DMS 273 (cell line): ENCODE data around the gene PITPNB.

Experiments used
- DNase-seq: peaks from one replicate; lab custom pipeline; 2025; ENCODE audit not compliant: unreplicated experiment; lab: John Stamatoyannopoulos, UW

Gene PITPNB

DNA sequence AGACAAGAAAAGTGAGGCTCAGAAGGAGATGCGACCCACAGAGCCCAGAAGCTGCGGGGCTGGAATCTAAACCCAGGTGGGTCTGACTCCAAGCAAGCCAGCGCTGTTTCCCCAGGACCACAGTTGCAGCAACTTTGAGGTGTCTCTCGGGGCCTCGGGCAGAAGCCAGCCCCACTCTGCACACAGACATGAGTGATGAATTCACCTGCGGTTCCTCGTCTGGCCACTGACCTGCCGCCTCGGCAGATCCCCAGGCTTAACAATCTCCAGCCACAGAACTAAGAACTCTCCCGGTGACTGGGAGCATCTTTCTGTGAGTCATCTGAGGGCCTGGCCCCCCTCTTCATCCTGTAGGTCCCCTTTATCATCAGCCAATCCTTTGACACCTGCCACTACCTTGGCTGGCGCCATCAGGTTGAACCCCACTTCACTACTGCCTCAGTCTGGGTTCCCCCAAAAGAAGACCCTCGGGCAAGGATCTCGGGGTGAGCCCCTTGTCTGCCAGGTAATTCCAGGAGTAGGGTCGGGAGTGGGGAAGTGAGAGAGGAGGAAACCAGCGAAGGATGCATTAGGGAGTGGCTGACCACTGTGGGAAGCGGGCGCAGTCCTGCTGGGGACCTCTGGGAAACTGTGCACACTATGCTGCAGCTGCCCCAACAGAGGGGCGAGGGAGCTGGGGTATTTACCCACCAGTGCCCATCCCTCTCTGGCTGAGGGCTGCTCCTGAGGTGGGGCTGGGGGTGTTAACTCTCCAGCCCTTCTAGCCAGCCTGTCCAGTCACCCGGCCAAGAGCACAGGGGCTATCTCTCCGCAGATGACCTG is 84.5 kb downstream of the PITPNB start:
- DNase-seq, result no peak

DNA sequence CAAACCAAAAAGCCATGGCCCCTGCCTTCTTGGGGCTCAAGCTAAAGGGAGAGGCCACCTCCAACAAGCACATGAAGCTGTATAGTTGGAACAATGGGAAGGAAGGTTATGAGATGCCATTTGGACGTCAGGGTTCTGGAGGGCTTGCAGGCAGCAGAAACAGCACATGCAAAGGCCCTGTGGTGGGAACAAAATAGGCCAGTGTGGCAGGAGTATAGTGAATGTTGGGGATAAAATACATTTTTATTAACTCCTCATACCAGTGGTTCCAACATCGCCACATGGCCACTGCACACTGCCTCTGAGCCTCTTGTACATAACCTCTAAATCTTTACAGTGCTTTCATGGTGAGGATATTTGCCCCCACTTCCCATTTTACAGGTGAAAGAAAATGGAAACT is 85.3 kb downstream of the PITPNB start:
- DNase-seq, result no peak

- DNase-seq, result no peak
Observed at GRCh38 chr22:27832606-27833005, 86.5 kb downstream of the PITPNB start.

GRCh38 chr22:27829620-27830019 is 89.4 kb downstream of the PITPNB start:
- no peak for DNase-seq

GRCh38 chr22:27827604-27828587 is 91.2 kb downstream of the PITPNB start:
- no peak for DNase-seq

DNA sequence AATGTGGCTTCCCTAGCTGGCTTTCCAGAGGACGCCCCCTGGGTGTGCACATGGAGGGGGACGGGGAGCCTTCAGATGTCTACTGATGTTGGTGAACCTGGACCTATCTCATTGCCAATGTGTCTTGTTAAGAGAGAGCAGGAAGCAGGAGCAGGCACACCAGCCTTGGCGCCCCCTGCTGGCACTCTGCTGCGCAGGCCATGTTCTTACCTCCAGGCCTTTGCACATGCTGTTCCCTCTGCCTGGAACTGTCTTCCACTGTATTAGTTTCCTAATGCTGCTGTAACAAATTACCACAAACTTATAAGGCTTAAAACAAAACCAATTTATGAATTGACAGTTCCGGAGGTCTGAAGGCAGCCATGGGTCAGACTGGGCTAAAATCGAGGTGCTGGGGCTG is 93.9 kb downstream of the PITPNB start:
- no peak for DNase-seq

DNA sequence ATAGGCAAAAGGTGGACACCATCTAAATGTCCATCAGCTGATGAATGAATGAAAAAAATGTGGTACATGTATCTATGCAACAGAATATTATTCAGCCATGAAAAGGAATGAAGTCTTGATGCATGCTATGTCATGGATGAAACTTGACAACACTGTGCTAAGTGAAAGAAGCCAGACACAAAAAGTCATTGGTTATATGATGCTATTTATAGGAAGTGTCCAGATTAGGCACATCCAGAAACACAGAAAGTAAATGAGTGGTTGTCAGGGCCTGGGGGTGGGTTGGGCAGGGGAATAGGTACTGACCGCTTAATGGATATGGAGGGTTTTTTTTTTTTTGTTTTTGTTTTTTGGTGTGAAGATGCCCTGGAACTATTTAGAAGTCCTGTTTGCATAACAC is 95.8 kb downstream of the PITPNB start:
- no peak for DNase-seq

DNA sequence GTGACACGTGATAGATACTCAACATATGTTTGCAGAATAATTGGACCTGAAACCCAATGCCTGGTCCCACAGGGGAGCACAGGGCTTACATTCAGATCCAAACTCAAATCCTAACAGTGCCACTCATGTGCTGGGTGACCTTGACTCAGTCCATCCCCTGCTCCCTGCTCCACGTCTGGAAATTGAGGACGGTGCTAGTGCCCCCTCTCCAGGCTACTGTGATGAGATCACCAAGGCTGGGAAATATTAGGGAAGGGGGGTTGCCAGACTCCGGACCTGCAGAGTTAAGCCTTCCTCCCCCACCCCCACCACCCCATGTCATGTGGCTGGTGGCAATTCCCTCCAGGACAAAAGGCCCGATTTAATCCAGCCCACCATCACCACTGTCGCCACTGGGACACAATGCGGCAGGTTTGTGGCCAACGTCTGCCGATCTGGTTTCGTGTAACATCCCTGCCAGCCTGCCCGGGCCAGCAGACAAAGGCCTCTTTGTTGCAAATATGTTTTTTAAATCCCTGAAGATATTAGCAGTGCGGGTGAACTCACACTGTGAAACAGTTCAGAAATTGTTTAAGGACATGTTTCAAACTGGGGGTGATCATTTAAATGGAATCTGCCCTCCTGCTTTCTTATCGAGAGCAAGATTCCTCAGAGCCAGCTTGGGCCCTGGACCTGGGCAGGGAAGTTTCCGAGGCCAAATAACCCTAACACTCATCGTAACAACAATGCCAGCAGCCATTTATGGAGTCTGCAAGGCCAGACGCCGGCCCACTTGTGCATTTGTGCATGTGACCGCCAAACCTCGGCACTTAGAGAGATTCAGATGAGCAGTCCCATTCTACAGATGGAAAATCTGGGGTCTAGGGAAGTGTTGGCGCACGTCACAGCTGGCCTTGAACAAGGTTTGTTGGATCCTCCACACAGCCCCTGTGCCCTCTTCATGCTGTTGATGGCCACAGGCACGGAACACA is 97.9 kb downstream of the PITPNB start:
- peak; percentile 7 for DNase-seq

DNA sequence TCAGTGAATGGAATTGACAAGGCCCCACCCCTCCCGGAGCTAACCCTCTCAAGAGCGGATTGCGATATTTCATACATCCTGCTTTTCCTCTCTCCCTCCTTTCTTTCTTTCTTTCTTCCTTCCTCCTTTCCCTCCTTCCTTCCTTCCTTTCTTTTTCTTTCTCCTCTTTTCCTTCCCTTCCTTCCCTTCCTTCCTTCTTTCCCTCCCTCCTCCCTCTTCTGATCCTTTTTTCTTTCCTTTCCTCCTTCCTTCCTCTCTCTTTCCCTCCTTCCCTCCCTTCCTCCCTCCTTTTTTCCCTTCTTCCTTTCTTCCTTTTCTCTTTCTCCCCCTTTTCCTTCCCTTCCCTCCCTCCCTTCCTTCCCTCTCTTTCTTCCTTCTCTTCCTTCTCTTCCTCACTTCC is 102.5 kb downstream of the PITPNB start:
- no peak for DNase-seq

DNA sequence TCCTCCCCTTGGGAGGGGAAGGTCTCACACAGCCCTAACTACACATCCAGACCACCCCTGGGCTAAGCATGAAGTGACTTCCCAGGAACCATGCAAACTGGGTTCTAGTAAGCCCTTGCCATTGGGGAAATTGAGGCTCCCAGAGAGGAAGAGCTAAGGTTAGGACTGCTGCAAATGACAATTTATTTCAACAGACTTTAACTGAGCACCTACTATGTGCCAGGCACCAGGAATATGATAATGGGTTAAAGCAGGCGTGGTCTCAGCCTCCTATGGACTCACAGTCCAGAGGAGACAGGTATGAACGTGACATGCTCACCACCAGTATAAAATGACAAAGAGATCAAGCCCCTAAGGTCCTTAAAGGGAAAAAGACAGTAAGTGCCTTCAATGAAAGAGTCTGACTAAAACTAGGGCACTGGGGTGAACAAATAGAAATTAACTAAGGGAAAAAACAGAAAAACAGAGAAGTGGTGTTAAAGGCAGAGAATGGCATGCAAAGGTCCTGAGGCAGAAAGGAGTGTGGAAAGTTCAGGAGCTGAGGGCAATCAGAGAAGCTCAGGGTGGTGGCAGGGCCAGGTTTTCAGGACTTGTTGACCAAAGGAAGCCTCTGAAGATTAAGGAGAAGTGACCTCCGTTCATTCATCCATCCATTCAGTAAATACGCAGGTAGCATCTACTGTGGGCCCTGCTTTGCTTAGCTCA is 103.1 kb downstream of the PITPNB start:
- DNase-seq, result no peak

DNA sequence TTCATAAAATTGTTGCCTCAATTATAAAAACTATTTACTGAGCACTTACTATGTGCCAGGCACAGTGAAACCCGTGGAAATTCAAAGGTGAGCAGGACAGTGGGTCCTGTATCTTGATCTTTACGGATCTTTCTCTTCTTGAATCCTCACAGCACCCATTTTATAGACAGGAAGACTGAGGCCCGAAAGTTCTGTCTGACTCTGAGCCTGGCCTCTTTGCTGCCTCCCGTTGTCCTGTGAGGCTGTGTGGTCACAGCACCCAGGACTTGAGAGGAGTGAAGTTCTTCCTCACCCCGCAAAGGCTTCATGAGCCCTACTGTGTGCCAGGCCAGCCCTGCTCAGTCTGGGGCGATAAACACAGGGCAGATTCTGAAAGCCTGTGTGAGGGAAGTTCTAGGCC is 104.1 kb downstream of the PITPNB start:
- no peak for DNase-seq

DNA sequence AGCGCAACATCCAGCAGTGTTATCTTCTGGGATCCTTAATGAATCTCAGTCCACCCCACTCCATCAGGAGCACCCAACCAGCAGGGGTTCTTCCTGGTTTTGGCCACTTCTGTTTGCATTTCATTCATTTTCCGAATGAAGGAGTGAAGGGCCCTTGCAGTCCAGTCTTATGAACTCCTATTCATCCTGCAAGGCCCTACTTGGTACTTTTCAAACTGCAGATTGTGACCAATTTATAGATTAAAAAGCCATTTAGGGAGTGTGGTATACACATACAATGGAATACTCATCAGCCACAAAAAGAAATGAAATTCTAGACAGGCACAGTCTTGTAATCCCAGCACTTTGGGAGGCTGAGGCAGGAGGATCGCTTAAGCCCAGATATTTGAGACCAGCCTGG is 107.3 kb downstream of the PITPNB start:
- DNase-seq, result no peak

DNA sequence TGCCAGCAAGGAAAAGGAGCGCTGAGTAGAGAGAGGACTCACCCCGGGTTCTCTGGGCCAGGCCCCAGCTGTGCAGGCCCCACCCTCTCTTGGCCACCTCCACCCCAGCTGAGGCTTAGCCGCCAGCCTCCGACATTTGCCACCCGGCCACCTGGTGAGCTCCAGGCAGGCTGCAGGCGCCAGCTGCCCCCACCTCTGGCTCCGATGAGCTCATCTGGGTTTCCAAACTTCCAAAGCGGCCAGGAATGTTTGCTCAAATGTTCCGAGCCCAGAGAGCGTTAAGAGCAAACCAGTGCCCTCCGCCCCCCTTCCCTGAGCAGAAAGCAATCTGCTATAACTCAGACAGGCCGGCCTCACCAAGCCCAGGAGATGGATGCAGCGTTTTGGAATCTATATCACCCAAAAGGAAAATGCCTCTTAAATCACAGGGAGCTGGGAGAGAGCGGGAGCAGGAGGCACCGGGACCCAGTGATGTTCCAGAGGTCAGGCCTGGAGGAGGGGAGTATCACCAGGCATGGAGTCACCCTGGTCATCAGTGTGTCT is 108.4 kb downstream of the PITPNB start:
- DNase-seq, result peak; percentile 53

GRCh38 chr22:27809700-27810608 is 109.1 kb downstream of the PITPNB start:
- no peak for DNase-seq

- DNase-seq, result peak; percentile 32
Observed at GRCh38 chr22:27809226-27809603, 109.8 kb downstream of the PITPNB start.

- DNase-seq, result no peak
Observed at GRCh38 chr22:27808451-27809225, 110.4 kb downstream of the PITPNB start.

GRCh38 chr22:27805841-27806240 is 113.2 kb downstream of the PITPNB start:
- DNase-seq, result no peak
